Cardiac muscle cell (in vitro differentiated cells and primary cell): ENCODE data around the gene PHPT1. TPM values are rescaled to one million over a fixed set of nuclear protein-coding genes. Genes with fewer than 3 reads are reported as not detected.

ENCODE experiments used
- DNase-seq, 2 donors: peaks; one replicate each; pipeline versions ENCODE4 v3.0.0 to v3.0.0-alpha.2; 2010 to 2017; ENCODE audit warnings: low read depth in 1 of 2, low spot score in 1 of 2
- H3K27ac ChIP-seq: fragments of 200-600 bp; sonication (generic); 2 replicates; pipeline ENCODE4 v1.5.1; 2016
- H3K27me3 ChIP-seq: fragments of 200-600 bp; sonication (generic); 2 replicates; pipeline ENCODE4 v1.6.0; 2016; ENCODE audit warnings: control low read depth
- H3K36me3 ChIP-seq: fragments of 200-600 bp; sonication (generic); 2 replicates; pipeline ENCODE4 v1.5.1; 2016; ENCODE audit warnings: control low read depth
- H3K4me1 ChIP-seq: fragments of 200-600 bp; sonication (generic); 2 replicates; pipeline ENCODE4 v1.8.1; 2017; ENCODE audit warnings: low read depth, mild to moderate bottlenecking, mixed run types
- H3K4me3 ChIP-seq: fragments of 200-600 bp; sonication (generic); 2 replicates; pipeline ENCODE4 v1.5.1; 2016; ENCODE audit warnings: mild to moderate bottlenecking
- H3K9me3 ChIP-seq: fragments of 200-600 bp; sonication (generic); 2 replicates; pipeline ENCODE4 v1.5.1; 2017; ENCODE audit warnings: low read depth, mild to moderate bottlenecking, control low read depth
- CTCF ChIP-seq: IDR thresholded peaks from 2 replicates; pipeline ENCODE4 v1.5.1; 2012; ENCODE audit warnings: low read depth, mild to moderate bottlenecking, low read length
- polyA plus RNA-seq: library from polyadenylated mRNA; unstranded; fragments of >200 nt; fragmentation: Nextera tagmentation; extraction: Ambion mirVana; gene quantifications from 2 replicates; pipeline ENCODE4 v1.2.1, GENCODE V29; 2016
- total RNA-seq: library from RNA; depleted of rRNA; stranded (reverse); fragments of >200 nt; gene quantifications from 2 replicates; pipeline ENCODE4 v1.2.3, GENCODE V29; 2016

The PHPT1 gene
- total and polyA plus RNA-seq, 2 experiments from 2014 or later = 185 to 565 TPM

- DNase-seq = peak; percentile 98 to 100
- Histone ChIP-seq H3K4me3 (peak within 1 kb of the TSS; percentile 98), H3K36me3 (no peaks in the 10 kb centered on the region), H3K4me1 (no peaks in the 10 kb centered on the region), H3K27me3 (no peaks in the 10 kb centered on the region), H3K27ac (peak within 1 kb of the TSS; percentile 74), H3K9me3 (no peaks in the 10 kb centered on the region)
- TF ChIP-seq CTCF = no peak
Observed at GRCh38 chr9:136885950-136886578, 36.9 kb downstream of the PHPT1 start, which contains the start of gene TRAF2. TRAF2 (plus strand) TSS chr9:136886516; CDS start chr9:136898741, 12,225 bp downstream.

GRCh38 chr9:136886610-136887597 is 37.7 kb downstream of the PHPT1 start:
- Histone ChIP-seq H3K27me3 (no peaks in the 10 kb centered on the region), H3K36me3 (no peaks in the 10 kb centered on the region), H3K4me3 (peak overlapping the region; percentile 98), H3K9me3 (no peaks in the 10 kb centered on the region), H3K4me1 (no peaks in the 10 kb centered on the region), H3K27ac (peak overlapping the region; percentile 74)
- TF ChIP-seq CTCF = no peak
- DNase-seq = peak in 1 of 2 donors; percentile 71

- TF ChIP-seq CTCF = no peak
- Histone ChIP-seq H3K9me3 (no peaks in the 10 kb centered on the region), H3K36me3 (no peaks in the 10 kb centered on the region), H3K27ac (no peak overlapping the region), H3K4me3 (no peak overlapping the region), H3K27me3 (no peaks in the 10 kb centered on the region), H3K4me1 (no peaks in the 10 kb centered on the region)
- no peak for DNase-seq
Observed at GRCh38 chr9:136888454-136888853, 39.2 kb downstream of the PHPT1 start.

GRCh38 chr9:136889858-136890257 is 40.6 kb downstream of the PHPT1 start:
- no peaks in the 10 kb centered on the region for H3K4me1 ChIP-seq
- no peak overlapping the region for H3K4me3 ChIP-seq
- no peaks in the 10 kb centered on the region for H3K36me3 ChIP-seq
- no peak for TF ChIP-seq CTCF
- H3K27ac ChIP-seq = no peak overlapping the region
- H3K9me3 ChIP-seq = no peaks in the 10 kb centered on the region
- DNase-seq = no peak
- H3K27me3 ChIP-seq = no peaks in the 10 kb centered on the region

GRCh38 chr9:136890661-136891060 is 41.5 kb downstream of the PHPT1 start:
- Histone ChIP-seq H3K4me3 (no peak overlapping the region), H3K9me3 (no peaks in the 10 kb centered on the region), H3K27ac (no peak overlapping the region), H3K4me1 (no peaks in the 10 kb centered on the region), H3K27me3 (no peaks in the 10 kb centered on the region), H3K36me3 (no peaks in the 10 kb centered on the region)
- no peak for DNase-seq
- TF ChIP-seq CTCF = no peak
